Measurements from ENCODE around the gene KRT73. TPM values are rescaled to one million over a fixed set of nuclear protein-coding genes. Genes with fewer than 3 reads are reported as not detected.

Gene KRT73
- total and polyA plus RNA-seq, 2 of the 8 experiments (the other 6 are each of a cell fraction or from before 2014, with no cell fraction given): not detected

DNA sequence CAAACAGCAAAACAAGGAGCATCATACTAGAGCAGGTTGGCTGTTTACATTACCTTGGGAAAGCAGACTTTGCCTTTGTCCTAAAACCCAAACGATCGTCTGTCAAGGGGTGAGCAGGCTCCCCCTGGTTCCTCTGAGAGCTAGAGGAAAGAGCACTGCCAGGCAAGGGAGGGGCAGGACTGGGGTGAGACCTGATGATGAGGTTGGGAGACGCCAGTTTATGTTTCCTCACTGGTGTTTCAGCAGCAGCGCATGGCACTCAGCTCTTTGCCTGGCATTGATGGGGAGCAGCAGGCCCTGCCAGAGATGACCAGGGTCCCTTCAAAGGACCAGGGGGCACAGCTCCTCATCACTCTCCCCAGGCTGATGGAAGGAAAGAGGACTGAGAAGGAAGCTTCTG is 41.6 kb upstream of the KRT73 start (continued):
- TF ChIP-seq CHD7 (IDR thresholded peaks at IDR 0.05; ENCODE audit: insufficient replicate concordance, low read length) (no peak), EP300 (IDR thresholded peaks at IDR 0.05; ENCODE audit: borderline replicate concordance in 1 of 2, low read depth in 2 of 2, low read length in 2 of 2) (no peak), RBBP5 (IDR thresholded peaks at IDR 0.05; ENCODE audit: borderline replicate concordance, low read depth, low read length) (no peak), BRCA1 (IDR thresholded peaks at IDR 0.05; ENCODE audit: low read depth, low read length) (no peak), FOSL1 (IDR thresholded peaks at IDR 0.05; ENCODE audit: insufficient read depth, low read depth, low read length) (no peak), JUN (IDR thresholded peaks at IDR 0.05; ENCODE audit: low read depth, low read length) (no peak), RNF2 (IDR thresholded peaks at IDR 0.05; ENCODE audit: borderline replicate concordance, low read depth, low read length, missing control alignments, poor library complexity, severe bottlenecking) (no peak), KDM4A (IDR thresholded peaks at IDR 0.05; ENCODE audit: low read depth, low read length, severe bottlenecking) (no peak)

Data from H1 (cell line).